NCI-H187 (cell line): ENCODE data around the gene BECN2.
"Not testable (repeated sequence)": the region's sequence is repeated elsewhere in the genome, so short reads cannot be mapped to it uniquely, and the experiment has no call there.

Experiments
- DNase-seq, 2 experiments: peaks; one replicate each; lab custom pipeline; 2025; lab: John Stamatoyannopoulos, UW

The BECN2 gene

GRCh38 chr1:241979926-241980325, 22.4 kb downstream of the BECN2 start:
- DNase-seq: no peak

- no peak for DNase-seq
Measured at GRCh38 chr1:241985787-241986186, 28.2 kb downstream of the BECN2 start.

- DNase-seq: not testable (repeated sequence)
Measured at GRCh38 chr1:241988389-241988930, 30.9 kb downstream of the BECN2 start.

- DNase-seq: no peak
Measured at GRCh38 chr1:241990040-241990439, 32.5 kb downstream of the BECN2 start.

- DNase-seq: no peak
Measured at GRCh38 chr1:241992734-241993133, 35.2 kb downstream of the BECN2 start.

- DNase-seq: no peak
Measured at GRCh38 chr1:241994171-241994570, 36.6 kb downstream of the BECN2 start.

- DNase-seq: no peak
Measured at GRCh38 chr1:241997401-241997998, 39.9 kb downstream of the BECN2 start.

GRCh38 chr1:241998412-241998921, 40.9 kb downstream of the BECN2 start:
- no peak for DNase-seq

- no peak for DNase-seq
Measured at GRCh38 chr1:241999026-241999425, 41.5 kb downstream of the BECN2 start, which contains the start of gene MAP1LC3C. Gene MAP1LC3C, minus strand, starts transcription at chr1:241999098. Its CDS starts 90 bp downstream, at chr1:241999008.

- no peak for DNase-seq
Measured at GRCh38 chr1:242000434-242000833, 42.9 kb downstream of the BECN2 start.

GRCh38 chr1:242002072-242002471, 44.5 kb downstream of the BECN2 start:
- no peak for DNase-seq

- DNase-seq: no peak
Measured at GRCh38 chr1:242002510-242002909, 44.9 kb downstream of the BECN2 start.

GRCh38 chr1:242004751-242005495, 47.4 kb downstream of the BECN2 start:
- no peak for DNase-seq

GRCh38 chr1:242005866-242006535, 48.4 kb downstream of the BECN2 start:
- DNase-seq: no peak

- DNase-seq: no peak
Measured at GRCh38 chr1:242006976-242007375, 49.4 kb downstream of the BECN2 start.
